Skin of body (tissue), 2 donors: Measurements from ENCODE around the gene DSEL. TPM values are rescaled to one million over a fixed set of nuclear protein-coding genes. Genes with fewer than 3 reads are reported as not detected.

ENCODE experiments used
- DNase-seq: peaks from one replicate; lab custom pipeline; 2025; lab: John Stamatoyannopoulos, UW
- total RNA-seq: library from RNA; depleted of rRNA; stranded (reverse); fragments of >200 nt; gene quantifications from one replicate; pipeline ENCODE4 v1.2.3, GENCODE V29; 2014

Gene DSEL
- total RNA-seq, 1 donor from 2014 or later = 21.0 TPM

DNA sequence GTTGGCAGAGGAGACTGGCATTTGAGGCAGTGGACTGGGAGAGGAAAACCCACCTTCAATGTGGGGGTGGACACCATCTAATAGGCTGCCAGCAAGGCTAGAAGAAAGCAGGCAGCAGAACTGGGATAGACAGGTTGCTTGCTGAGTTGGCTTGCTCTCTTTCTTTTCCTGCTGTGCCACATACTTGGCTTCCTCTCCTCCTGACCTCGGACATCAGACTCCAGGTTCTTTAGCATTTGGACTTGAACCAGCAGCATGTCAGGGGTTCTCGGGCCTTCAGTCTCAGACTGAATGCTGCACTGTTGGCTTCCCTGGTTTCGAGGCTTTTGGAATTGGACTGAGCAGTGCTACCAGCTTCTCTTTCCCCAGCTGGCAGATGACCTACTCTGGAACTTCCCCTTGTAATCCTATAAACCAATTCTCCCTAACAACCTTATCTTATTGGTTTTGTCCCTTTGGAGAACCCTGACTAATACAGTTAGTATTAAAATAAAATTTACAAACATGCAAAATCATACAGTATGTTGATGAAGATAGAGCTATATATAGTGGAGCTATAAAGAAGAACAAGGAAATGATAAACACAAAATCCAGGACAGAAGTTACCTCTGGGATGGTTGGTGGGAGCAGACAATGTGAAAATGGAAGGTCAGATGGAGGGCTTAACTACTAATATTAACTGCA lies 15.9 kb downstream of the DSEL start:
- no peak for DNase-seq

DNA sequence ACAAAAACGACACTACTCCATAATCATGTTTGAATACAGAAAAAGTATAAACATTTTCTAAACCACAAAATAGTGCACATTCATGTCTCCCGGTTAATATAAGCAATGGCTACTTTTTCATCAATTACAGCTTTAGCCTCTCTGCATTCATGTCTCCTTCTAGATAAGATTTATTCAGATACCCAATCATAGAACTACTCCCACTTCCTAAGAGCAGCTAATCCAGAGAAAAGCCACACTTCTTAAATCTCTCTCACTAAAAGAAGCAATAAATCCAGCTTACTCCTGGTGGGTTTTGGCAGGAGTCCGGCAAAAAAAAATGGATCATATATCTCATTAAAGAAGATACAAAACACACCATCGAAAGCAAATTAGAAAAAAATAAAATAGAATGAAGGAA lies 20.1 kb downstream of the DSEL start:
- DNase-seq = no peak

DNA sequence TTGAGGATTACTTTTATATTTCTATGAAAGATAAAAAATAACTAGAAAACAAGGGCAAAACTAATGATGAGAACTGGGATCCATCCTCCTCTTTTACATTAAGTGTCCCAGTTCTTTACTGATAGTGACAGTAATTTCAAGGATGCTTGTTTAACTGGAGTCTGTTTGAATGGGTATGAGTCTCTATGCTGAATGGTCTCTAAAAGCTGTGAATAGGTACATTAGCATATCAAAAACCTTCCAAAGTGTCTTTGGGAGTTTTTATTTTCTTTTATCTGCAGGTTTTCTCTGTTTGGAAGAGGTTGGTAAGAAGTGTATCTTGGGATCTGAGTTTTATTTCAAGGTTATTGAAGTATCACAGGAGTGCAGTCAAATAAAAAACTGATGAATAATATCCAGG lies 30.0 kb downstream of the DSEL start:
- no peak for DNase-seq

DNA sequence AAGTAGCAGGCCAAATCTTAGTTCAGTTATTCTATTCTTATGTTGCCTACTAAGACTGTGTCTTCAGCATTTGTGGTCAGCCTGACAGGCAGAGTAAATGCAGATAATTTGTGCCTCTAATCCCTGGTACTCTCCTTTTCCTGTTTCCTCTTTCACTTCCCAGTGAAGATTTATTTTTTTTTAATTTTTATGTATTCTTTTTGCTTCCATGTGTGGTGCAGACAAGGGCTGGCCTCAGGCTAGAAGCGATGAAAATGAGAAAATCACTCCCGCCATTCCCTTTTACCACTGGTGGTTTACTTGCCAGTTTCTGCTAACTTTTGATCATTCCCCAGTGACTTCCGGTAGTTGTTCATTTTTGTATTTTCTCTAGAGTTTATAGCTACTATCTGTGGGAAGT lies 30.9 kb downstream of the DSEL start:
- DNase-seq = no peak

DNA sequence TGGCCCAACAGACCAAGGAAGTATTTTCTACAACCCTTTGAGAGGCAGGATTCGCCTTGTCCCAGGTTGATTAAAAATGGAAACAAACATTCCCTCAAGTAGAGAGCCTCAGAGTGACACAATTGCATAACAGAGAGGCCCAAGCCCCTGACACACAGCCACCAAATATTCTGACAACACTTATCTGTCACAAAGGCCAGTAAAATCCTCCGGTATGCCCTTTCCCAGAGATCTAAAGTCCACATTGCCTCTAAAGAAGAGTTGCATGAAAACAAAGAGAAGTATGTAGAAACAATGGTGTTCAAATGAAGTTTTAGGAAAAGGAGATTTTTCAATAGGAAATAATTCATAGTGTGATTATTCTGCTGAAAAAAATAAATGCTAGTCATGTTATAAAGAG lies 32.1 kb downstream of the DSEL start:
- no peak for DNase-seq

DNA sequence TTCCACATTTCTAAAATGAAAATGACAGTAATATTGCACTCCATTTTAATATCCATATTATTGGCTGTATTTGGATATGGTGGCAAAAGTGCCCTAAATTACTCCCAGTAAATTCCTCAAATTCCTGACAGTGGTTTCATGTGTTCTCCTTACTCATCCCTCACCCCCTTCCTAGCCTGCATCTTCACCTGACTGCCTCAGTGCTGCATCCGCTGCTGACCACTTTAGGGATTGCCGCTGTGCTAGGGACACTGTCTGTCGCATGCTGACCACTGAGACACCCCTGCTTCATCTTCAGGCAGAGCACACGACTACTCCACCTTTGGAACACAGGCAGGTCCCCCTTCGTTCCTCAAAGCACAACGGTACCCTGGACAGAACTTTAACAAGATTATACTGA lies 32.6 kb downstream of the DSEL start:
- no peak for DNase-seq

DNA sequence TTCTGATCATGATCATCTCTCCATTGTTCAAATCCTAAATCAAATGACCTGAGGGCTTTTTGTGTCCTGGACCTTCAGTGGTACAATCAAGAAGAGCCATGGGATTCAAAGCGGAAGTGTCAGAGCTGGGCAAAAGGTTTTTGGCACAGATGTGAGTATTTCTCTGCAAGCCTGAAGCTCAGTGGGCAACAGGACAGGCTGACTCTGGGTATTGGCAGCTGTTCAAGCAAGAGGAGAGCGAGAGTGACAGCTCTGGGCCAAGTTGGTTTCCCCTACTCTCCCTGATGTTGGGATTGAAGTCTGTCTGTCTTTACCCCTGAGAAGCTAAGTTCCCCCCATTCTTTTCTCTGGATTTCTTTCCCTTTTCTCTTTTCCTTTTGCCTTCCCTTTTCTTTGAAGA lies 33.3 kb downstream of the DSEL start:
- DNase-seq = no peak

DNA sequence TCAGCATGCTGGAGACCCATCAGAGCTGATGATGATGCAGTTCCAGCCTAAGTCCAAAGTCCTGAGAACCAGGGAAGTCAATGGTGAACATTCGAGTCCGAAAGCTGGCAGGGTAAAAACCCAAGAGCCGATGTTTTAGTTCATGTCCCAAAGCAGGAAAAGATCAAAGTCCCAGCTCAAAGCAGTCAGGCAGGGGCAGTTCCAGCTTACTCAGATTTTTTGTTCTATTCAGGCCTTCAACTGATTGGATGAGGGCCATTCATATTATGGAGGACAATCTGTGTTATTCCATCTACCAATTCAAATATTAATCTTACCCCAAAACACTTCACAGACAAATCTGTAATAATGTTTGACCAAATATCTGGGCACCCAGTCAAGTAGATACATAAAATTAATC lies 38.3 kb downstream of the DSEL start:
- DNase-seq = no peak

DNA sequence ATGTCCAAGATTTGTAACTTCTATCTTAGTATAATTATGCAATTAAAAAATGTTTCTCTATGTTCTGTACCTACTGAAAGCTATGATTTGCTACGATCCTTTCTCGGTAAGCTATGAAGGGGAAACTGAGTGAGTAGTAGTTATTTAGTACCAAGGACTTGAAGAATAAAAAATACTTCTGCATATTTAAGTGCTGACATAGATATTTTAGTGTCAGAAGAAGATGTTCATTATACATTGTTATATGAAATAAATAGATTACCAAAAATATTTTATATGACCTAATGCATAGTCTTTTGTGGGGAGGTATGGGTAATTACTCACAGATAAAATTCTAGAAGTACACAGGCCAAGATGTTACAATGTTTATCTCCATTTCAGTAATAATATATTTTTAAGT lies 39.0 kb downstream of the DSEL start:
- DNase-seq = no peak

DNA sequence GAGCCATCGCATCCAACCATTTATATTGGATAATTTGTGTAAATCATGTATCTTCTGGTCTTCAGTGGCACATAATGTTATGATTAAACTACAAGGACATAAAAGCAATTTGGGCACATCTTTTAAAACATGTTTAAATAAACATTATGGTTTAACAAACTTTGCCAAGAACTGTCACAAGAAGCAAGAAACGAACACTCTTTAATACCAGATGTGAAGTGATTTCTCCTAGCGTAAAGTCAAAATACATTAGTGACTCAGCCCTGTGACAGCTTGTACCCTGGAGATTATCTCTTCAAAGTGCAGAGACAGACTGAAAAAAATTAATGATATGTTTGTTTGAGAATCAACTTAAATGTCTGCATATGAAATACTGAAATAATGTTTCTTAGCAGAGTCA lies 39.9 kb downstream of the DSEL start:
- DNase-seq = peak; percentile 10

DNA sequence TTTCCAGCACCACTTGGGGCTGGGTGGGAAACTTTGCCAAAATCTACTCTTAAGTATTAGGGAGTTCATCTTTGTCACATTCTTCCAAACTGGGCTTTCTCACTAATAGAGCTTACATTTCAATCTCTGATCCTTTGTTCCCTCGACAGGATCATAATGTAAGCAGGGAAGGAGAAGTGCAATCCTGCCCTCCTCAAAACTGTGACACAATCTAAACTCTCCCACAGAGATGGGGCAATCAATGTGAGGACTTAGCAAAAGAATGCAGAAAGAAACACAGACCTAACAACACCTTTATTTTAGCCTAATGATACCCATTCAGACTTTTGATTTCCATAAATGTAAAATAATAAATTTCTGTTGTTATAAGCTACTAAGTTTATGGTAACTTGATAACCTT lies 40.8 kb downstream of the DSEL start:
- no peak for DNase-seq

DNA sequence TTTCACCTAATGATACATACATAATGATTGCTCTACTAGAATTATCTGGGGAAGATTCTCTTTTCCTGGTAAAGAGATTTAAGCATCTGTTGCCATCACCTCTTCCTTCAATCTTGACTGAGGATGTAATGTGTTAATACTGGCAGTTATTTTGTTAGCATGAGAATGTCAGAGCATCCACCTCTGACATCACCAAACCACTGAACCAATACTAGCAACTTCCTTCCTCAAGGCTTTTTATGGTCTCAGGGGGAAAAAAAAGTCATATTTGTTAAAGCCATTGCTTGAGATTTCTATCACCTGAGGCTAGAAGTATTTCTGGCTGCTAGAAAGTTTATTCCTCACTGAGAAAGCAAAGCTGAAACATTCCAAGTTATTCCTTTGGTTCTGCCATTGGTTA lies 48.5 kb downstream of the DSEL start:
- no peak for DNase-seq

DNA sequence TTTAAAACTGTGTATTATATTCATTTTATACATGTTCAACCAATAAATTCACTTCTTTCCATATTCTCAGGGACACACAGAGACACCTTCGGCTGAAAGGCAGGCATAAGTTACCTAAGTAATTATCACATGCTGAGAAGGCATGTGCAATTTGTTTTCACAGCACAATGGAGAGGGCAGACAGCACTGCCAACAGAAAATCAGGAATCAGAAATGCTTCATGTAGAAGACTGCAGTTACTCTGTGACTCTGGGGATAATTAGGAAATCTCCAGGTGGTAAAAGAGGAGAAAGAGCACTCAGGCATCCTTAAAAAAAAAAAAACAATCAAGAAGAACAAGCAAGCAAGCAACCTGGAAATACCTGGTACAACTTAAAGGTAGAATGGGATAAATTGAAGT lies 49.3 kb downstream of the DSEL start:
- DNase-seq = no peak

DNA sequence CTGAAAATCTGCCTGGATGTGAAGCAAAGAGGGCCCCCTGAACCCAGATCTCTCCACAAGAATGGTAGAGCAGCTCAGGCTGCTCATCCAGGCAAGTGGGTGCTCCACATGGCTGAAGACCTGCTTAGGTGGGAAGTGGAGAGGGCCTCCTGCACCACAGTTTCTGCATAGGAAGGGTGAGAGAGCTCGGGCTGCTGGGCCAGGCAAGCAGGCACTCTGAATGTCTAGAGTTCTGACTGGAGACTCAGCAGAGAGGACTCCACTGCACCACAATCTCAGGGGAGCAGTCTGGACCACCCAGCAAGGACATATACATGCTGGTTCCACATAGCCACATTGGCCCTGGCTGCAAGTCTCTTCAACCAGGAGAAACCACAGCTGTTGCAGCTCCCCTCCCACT lies 52.0 kb downstream of the DSEL start:
- no peak for DNase-seq

DNA sequence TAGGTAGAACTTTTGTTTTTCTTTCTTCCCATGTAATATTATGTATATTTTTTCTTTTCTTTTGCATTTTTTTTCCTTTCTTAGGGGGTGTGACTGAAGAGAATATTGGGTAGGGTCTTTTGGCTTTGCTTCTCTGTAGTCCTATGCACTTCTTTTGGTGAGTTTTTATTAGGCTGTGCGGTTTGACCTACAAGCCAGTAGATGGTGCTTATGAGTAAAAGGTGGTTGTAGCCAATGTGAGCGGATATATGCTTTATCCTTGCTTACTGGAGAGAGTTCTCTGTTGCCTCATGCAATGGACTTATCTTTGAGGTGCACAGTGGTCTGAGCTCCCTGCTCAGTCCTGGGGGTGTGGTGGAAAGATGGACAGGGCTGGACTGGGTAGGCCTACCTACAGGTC lies 52.7 kb downstream of the DSEL start:
- DNase-seq = no peak

DNA sequence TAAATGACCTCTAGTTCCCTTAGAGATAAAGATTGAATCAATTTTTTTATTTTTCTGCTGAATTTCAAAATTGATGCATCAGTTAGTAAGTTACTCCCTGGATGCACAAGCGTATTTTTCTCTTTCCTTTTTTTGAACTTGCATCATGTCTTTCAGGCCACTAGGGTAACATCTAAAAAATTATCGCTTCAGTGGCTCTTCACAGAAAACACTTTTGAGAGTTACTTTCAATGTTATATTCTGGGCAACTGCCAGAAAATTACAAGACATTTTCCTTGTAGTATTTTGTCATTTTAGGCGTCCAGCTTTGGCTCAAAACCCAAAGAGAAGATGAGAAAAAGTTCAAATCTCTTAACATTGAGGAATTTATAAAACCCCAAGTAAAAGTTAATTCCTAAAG lies 59.8 kb downstream of the DSEL start:
- no peak for DNase-seq
